OCI-LY3 (cell line): ENCODE measurements around the gene DDX51.
"Not testable (repeated sequence)": the region's sequence is repeated elsewhere in the genome, so short reads cannot be mapped to it uniquely, and the experiment has no call there.

Experiments
- H2AFZ ChIP-seq: fragments of 200-600, 300-600 bp; shearing (Covaris generic); 2 replicates; pipeline ENCODE4 v1.6.0; 2014; ENCODE audit warnings: antibody characterized with exemption, low read depth, low read length
- H3K27ac ChIP-seq: fragments of 200-600, 300-600 bp; sonication (generic); 2 replicates; pipeline ENCODE4 v1.5.1; 2014; ENCODE audit warnings: mild to moderate bottlenecking, low read length, moderate library complexity, mixed read lengths
- H3K27me3 ChIP-seq: fragments of 200-600, 300-600 bp; sonication (generic); 2 replicates; pipeline ENCODE4 v1.6.1; 2014; ENCODE audit warnings: low read depth, low read length, mixed read lengths
- H3K36me3 ChIP-seq: fragments of 200-600, 300-600 bp; sonication (generic); replicated peaks from 2 replicates; pipeline ENCODE3; 2014; ENCODE audit warnings: low read depth, low read length, mixed read lengths
- H3K4me1 ChIP-seq: fragments of 300-600, 200-600 bp; sonication (generic); 2 replicates; pipeline ENCODE4 v1.6.1; 2014; ENCODE audit warnings: low read length, mixed read lengths
- H3K4me2 ChIP-seq: fragments of 200-600, 300-600 bp; sonication (generic); 2 replicates; pipeline ENCODE4 v1.6.1; 2014; ENCODE audit warnings: low read length, mixed read lengths
- H3K4me3 ChIP-seq: fragments of 300-600, 200-600 bp; sonication (generic); 2 replicates; pipeline ENCODE4 v1.5.1; 2014; ENCODE audit warnings: antibody characterized with exemption, mild to moderate bottlenecking, low read length, moderate library complexity
- H3K79me2 ChIP-seq: fragments of 300-600, 200-600 bp; shearing (Covaris generic); 2 replicates; pipeline ENCODE4 v1.6.1; 2014; ENCODE audit warnings: mild to moderate bottlenecking, low read length, mixed read lengths
- H3K9ac ChIP-seq: fragments of 300-600, 200-600 bp; shearing (Covaris generic); 2 replicates; pipeline ENCODE4 v1.6.0; 2014; ENCODE audit warnings: mild to moderate bottlenecking, low read length, moderate library complexity
- H3K9me3 ChIP-seq: fragments of 200-600, 300-600 bp; shearing (Covaris generic); 2 replicates; pipeline ENCODE4 v1.6.1; 2014; ENCODE audit warnings: low read length, mixed read lengths; ENCODE audit not compliant: insufficient read depth
- H4K20me1 ChIP-seq: fragments of 200-600, 300-600 bp; sonication (generic); 2 replicates; pipeline ENCODE4 v1.6.1; 2016; ENCODE audit warnings: low read length, mixed read lengths; ENCODE audit not compliant: insufficient read depth
- CTCF ChIP-seq: fragments of 200-600, 300-600 bp; sonication (generic); IDR thresholded peaks from 2 replicates; pipeline ENCODE4 v1.5.1; 2014; ENCODE audit warnings: antibody characterized with exemption, low read length, low read depth
- EZH2phosphoT487 ChIP-seq: fragments of 200-600 bp; shearing (Covaris generic); IDR thresholded peaks from 2 replicates; pipeline ENCODE4 v1.6.1; 2018; ENCODE audit warnings: antibody characterized with exemption, mixed run types, low read depth

DDX51 gene

GRCh38 chr12:132152411-132152821, 8.3 kb upstream of the DDX51 start:
- H3K4me2 ChIP-seq: no peak overlapping the region
- H3K79me2 ChIP-seq: peaks cover 10% of the 10 kb centered on the region
- H3K27me3 ChIP-seq: no peaks in the 10 kb centered on the region
- H3K4me3 ChIP-seq: no peak overlapping the region
- TF ChIP-seq EZH2phosphoT487: no peak
- no peak for TF ChIP-seq CTCF
- H3K36me3 ChIP-seq: peaks cover 21% of the 10 kb centered on the region
- no peak overlapping the region for H3K9ac ChIP-seq
- H2AFZ ChIP-seq: no peak overlapping the region
- H4K20me1 ChIP-seq: peaks cover 8% of the 10 kb centered on the region; the same call in 1 of the 2 replicates
- peaks cover 9% of the 10 kb centered on the region for H3K9me3 ChIP-seq
- no peak overlapping the region for H3K27ac ChIP-seq
- H3K4me1 ChIP-seq: peaks cover 12% of the 10 kb centered on the region

- Histone ChIP-seq H3K9ac (no peak overlapping the region), H3K36me3 (peaks cover 16% of the 10 kb centered on the region), H3K9me3 (peaks cover 5% of the 10 kb centered on the region), H3K27me3 (no peaks in the 10 kb centered on the region), H3K27ac (no peak overlapping the region), H4K20me1 (peaks cover 8% of the 10 kb centered on the region; the same call in 1 of the 2 replicates), H3K4me2 (no peak overlapping the region), H3K4me3 (no peak overlapping the region), H3K4me1 (peaks cover 12% of the 10 kb centered on the region), H2AFZ (no peak overlapping the region), H3K79me2 (peaks cover 15% of the 10 kb centered on the region)
- TF ChIP-seq CTCF: no peak
- TF ChIP-seq EZH2phosphoT487: no peak
Observed at GRCh38 chr12:132151766-132152410, 7.8 kb upstream of the DDX51 start.

- peaks cover 21% of the 10 kb centered on the region for H3K79me2 ChIP-seq
- H3K4me3 ChIP-seq: no peak overlapping the region
- H3K9ac ChIP-seq: no peak overlapping the region
- peaks cover 8% of the 10 kb centered on the region; the same call in 1 of the 2 replicates for H4K20me1 ChIP-seq
- H3K27ac ChIP-seq: no peak overlapping the region
- no peak overlapping the region for H3K4me2 ChIP-seq
- H3K27me3 ChIP-seq: no peaks in the 10 kb centered on the region
- H3K4me1 ChIP-seq: peaks cover 12% of the 10 kb centered on the region
- H3K9me3 ChIP-seq: no peaks in the 10 kb centered on the region; the same call in 1 of the 2 replicates
- H2AFZ ChIP-seq: no peak overlapping the region
- peaks cover 13% of the 10 kb centered on the region for H3K36me3 ChIP-seq
- TF ChIP-seq CTCF (no peak), EZH2phosphoT487 (no peak)
Observed at GRCh38 chr12:132151145-132151765, 7.1 kb upstream of the DDX51 start.

- H3K9ac ChIP-seq: no peak overlapping the region
- H3K4me3 ChIP-seq: no peak overlapping the region
- H3K27ac ChIP-seq: no peak overlapping the region
- no peak overlapping the region for H3K4me2 ChIP-seq
- no peak overlapping the region for H2AFZ ChIP-seq
- peaks cover 12% of the 10 kb centered on the region for H3K36me3 ChIP-seq
- H4K20me1 ChIP-seq: peaks cover 8% of the 10 kb centered on the region; the same call in 1 of the 2 replicates
- H3K4me1 ChIP-seq: peaks cover 13% of the 10 kb centered on the region
- no peaks in the 10 kb centered on the region for H3K27me3 ChIP-seq
- peaks cover 26% of the 10 kb centered on the region for H3K79me2 ChIP-seq
- TF ChIP-seq CTCF: no peak
- TF ChIP-seq EZH2phosphoT487: no peak
- no peaks in the 10 kb centered on the region for H3K9me3 ChIP-seq
Observed at GRCh38 chr12:132150780-132151144, 6.6 kb upstream of the DDX51 start.

- H3K9ac ChIP-seq, H2AFZ ChIP-seq, H3K27ac ChIP-seq, H3K4me2 ChIP-seq, H3K9me3 ChIP-seq, H4K20me1 ChIP-seq, H3K4me3 ChIP-seq, H3K27me3 ChIP-seq: not testable (repeated sequence)
- H3K4me1 ChIP-seq: peaks cover 17% of the 10 kb centered on the region
- H3K36me3 ChIP-seq: peaks cover 12% of the 10 kb centered on the region
- peaks cover 38% of the 10 kb centered on the region for H3K79me2 ChIP-seq
Observed at GRCh38 chr12:132149526-132149925, 5.4 kb upstream of the DDX51 start.
